ENCODE data around the gene NTM. TPM values are rescaled to one million over a fixed set of nuclear protein-coding genes. Genes with fewer than 3 reads are reported as not detected.

NTM gene
- total and polyA plus RNA-seq, 2 experiments from 2014 or later: 2.2 to 4.9 TPM

DNA sequence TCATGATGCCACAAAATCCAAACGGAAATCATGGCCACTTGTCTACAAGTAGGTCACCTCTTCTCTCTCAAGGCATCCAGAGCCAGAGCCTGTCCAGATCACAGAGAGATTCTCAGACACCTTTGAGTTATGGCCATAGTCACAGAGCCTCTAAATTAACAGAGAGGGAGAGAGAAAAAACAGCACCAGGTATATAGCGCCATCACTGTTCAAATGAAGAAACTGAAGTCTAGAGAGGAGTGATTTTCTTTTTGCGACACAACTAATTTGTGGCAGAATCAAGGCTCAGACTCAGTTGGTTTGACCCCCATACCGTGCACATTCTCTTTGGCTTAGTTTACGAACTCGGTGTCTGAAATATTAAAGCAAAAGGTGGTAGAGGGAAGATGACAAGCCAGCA lies 512.9 kb downstream of the NTM start:
- 79% methylated on average over 6 of the region's 6 CpGs for WGBS (ENCODE audit: low lambda C conversion rate, missing lambda C conversion rate)

GRCh38 chr11:131884461-131885073 lies 514.2 kb downstream of the NTM start:
- peaks cover 9% of the 10 kb centered on the region for H3K4me1 ChIP-seq (ENCODE audit: insufficient read depth)
- no peaks in the 10 kb centered on the region for H3K36me3 ChIP-seq (replicated peaks; ENCODE audit: insufficient read depth, low read depth)
- no peak overlapping the region for H2AFZ ChIP-seq
- no peak overlapping the region for H3K27ac ChIP-seq
- H3K9me3 ChIP-seq (ENCODE audit: low read depth): no peaks in the 10 kb centered on the region
- no peak for DNase-seq (ENCODE audit: low spot score)
- WGBS (ENCODE audit: low lambda C conversion rate, missing lambda C conversion rate): 77% methylated on average over 8 of the region's 8 CpGs
- peaks cover 11% of the 10 kb centered on the region for H3K27me3 ChIP-seq
- no peak overlapping the region for H3K4me3 ChIP-seq
- no peaks in the 10 kb centered on the region for H3K9me2 ChIP-seq (replicated peaks; ENCODE audit: insufficient read depth)
- no peaks in the 10 kb centered on the region for H4K20me1 ChIP-seq (ENCODE audit: insufficient read depth, poor library complexity, severe bottlenecking)
- no peak overlapping the region for H3K4me2 ChIP-seq
- no peaks in the 10 kb centered on the region for H3K79me2 ChIP-seq
- no peak for TF ChIP-seq CTCF (IDR thresholded peaks at IDR 0.05; ENCODE audit: poor library complexity)
- no peak for TF ChIP-seq EZH2phosphoT487 (IDR thresholded peaks at IDR 0.05; ENCODE audit: low read depth, severe bottlenecking, unreplicated experiment)
- no peak for TF ChIP-seq EZH2 (IDR thresholded peaks at IDR 0.05; ENCODE audit: borderline replicate concordance)

More for the DNA sequence above, 512.9 kb downstream of the NTM start:
- Histone ChIP-seq H3K27ac (no peak overlapping the region), H4K20me1 (ENCODE audit: insufficient read depth, poor library complexity, severe bottlenecking) (no peaks in the 10 kb centered on the region), H3K4me2 (no peak overlapping the region), H3K9me2 (replicated peaks; ENCODE audit: insufficient read depth) (no peaks in the 10 kb centered on the region), H3K27me3 (peaks cover 18% of the 10 kb centered on the region), H3K36me3 (replicated peaks; ENCODE audit: insufficient read depth, low read depth) (no peaks in the 10 kb centered on the region), H2AFZ (no peak overlapping the region), H3K9me3 (ENCODE audit: low read depth) (no peaks in the 10 kb centered on the region), H3K79me2 (no peaks in the 10 kb centered on the region), H3K4me3 (no peak overlapping the region), H3K4me1 (ENCODE audit: insufficient read depth) (no peaks in the 10 kb centered on the region)
- DNase-seq (ENCODE audit: low spot score): no peak
- TF ChIP-seq EZH2 (IDR thresholded peaks at IDR 0.05; ENCODE audit: borderline replicate concordance) (no peak), EZH2phosphoT487 (IDR thresholded peaks at IDR 0.05; ENCODE audit: low read depth, severe bottlenecking, unreplicated experiment) (no peak), CTCF (IDR thresholded peaks at IDR 0.05; ENCODE audit: poor library complexity) (no peak)

GRCh38 chr11:131885431-131885830 lies 515.0 kb downstream of the NTM start:
- peaks cover 10% of the 10 kb centered on the region for H3K4me1 ChIP-seq (ENCODE audit: insufficient read depth)
- H3K27ac ChIP-seq: no peak overlapping the region
- H3K36me3 ChIP-seq (replicated peaks; ENCODE audit: insufficient read depth, low read depth): no peaks in the 10 kb centered on the region
- DNase-seq (ENCODE audit: low spot score): no peak
- no peaks in the 10 kb centered on the region for H3K9me3 ChIP-seq (ENCODE audit: low read depth)
- peaks cover 11% of the 10 kb centered on the region for H3K27me3 ChIP-seq
- TF ChIP-seq CTCF (IDR thresholded peaks at IDR 0.05; ENCODE audit: poor library complexity) (no peak), EZH2 (IDR thresholded peaks at IDR 0.05; ENCODE audit: borderline replicate concordance) (no peak), EZH2phosphoT487 (IDR thresholded peaks at IDR 0.05; ENCODE audit: low read depth, severe bottlenecking, unreplicated experiment) (no peak)
- H4K20me1 ChIP-seq (ENCODE audit: insufficient read depth, poor library complexity, severe bottlenecking): no peaks in the 10 kb centered on the region
- H3K9me2 ChIP-seq (replicated peaks; ENCODE audit: insufficient read depth): no peaks in the 10 kb centered on the region
- no peaks in the 10 kb centered on the region for H3K79me2 ChIP-seq
- no peak overlapping the region for H3K4me3 ChIP-seq
- H2AFZ ChIP-seq: no peak overlapping the region
- H3K4me2 ChIP-seq: no peak overlapping the region
- 89% methylated on average over 7 of the region's 7 CpGs for WGBS (ENCODE audit: low lambda C conversion rate, missing lambda C conversion rate)

All from hepatocyte (in vitro differentiated cells).